ENCODE results near the gene SLAMF9. TPM values are rescaled to one million over a fixed set of nuclear protein-coding genes. Genes with fewer than 3 reads are reported as not detected.

Gene SLAMF9
- total RNA-seq, 1 experiment from 2014 or later = not detected

DNA sequence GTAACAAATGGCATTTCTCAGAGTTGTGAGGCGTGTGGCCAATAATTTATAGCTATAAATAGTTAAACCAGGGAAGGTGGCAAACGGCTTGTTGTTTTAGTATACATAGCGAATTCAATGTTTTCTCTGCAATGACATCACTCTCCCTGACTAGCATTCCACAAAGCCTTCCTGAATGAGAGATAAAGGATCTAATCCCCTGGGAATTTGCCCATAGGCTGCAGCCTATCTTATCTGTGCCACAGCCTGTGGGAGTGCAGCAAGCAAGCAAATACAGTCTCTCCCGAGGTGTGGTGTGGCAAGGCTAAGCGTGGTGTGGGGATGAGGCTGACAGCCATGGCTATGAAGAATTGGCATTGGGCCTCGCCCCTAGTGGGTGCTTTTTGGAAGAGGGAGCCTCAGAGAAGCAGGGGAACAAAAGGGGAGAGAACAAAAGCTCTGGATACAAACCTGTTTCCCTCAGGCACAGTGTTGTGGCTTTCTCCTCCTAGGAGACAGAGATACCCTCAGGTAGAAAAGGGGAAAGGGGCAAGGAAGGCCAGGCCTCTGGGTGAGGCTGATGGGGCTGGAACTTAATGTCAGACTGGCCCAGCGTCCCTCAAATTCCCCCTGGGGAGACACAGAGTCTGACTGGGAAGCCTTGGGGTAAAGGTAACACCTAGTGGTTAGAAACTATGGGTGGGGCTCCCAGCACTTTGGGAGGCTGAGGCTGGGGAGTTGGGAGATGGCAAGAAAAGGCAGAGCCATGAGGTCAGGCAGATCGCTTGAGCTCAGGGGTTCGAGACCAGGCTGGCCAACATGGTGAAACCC, 37.6 kb downstream of the SLAMF9 start:
- ChIA-PET RAD21 (ENCODE audit: low non-redundant PET in 1 of 2, low total read pairs in 2 of 2, uncharacterized antibody in 2 of 2, unreplicated experiment in 2 of 2) (no interaction called here), CTCF (interaction anchor here (0.9 to 3.3 kb wide), 2 partner anchors 91 to 117 kb away, joined by 3 to 13 read pairs; no protein-coding TSS in a partner anchor), POLR2A (interaction anchor here (1.8 to 2.2 kb wide), 2 partner anchors 9 to 16 kb away, joined by 7 to 8 read pairs; partner anchors contain the start of genes CFAP45 and TAGLN2)
- Histone ChIP-seq H3K9me3 (ENCODE audit: control insufficient read depth in 1 of 2, insufficient read depth in 1 of 2, low read depth in 1 of 2, low read length in 2 of 2) (no peaks in the 10 kb centered on the region), H3K4me2 (ENCODE audit: low read length) (no peak overlapping the region), H4K20me1 (ENCODE audit: insufficient read depth) (no peaks in the 10 kb centered on the region), H3K79me2 (ENCODE audit: insufficient read depth, low read length) (peaks cover 7% of the 10 kb centered on the region; the same call in 1 of the 2 replicates), H3K27ac (ENCODE audit: low read depth, low read length) (no peak overlapping the region), H3K4me1 (ENCODE audit: control insufficient read depth in 1 of 2, insufficient read depth in 2 of 2, low read length in 2 of 2) (peaks cover 21 to 45% of the 10 kb centered on the region in 2 experiments), H2AFZ (ENCODE audit: low read depth, low read length, poor library complexity, severe bottlenecking) (no peak overlapping the region), H3K9me2 (ENCODE audit: insufficient read depth) (no peaks in the 10 kb centered on the region), H3K27me3 (ENCODE audit: insufficient read depth, low read length) (no peaks in the 10 kb centered on the region), H3K9ac (ENCODE audit: low read length) (no peak overlapping the region), H3K36me3 (ENCODE audit: control insufficient read depth in 1 of 2, insufficient read depth in 2 of 2, low read length in 2 of 2) (peaks cover 7 to 14% of the 10 kb centered on the region in 2 experiments; a peak in 2 of 4 replicates), H3K4me3 (replicated peaks in 1 of 2; ENCODE audit: low read depth in 1 of 2, low read length in 2 of 2) (no peak overlapping the region)
- intact Hi-C loops (cut with micrococcal nuclease) = no loop called here
- no TSS peak for BruUV-seq (replicated peaks)
- TF ChIP-seq, protein P1, sequence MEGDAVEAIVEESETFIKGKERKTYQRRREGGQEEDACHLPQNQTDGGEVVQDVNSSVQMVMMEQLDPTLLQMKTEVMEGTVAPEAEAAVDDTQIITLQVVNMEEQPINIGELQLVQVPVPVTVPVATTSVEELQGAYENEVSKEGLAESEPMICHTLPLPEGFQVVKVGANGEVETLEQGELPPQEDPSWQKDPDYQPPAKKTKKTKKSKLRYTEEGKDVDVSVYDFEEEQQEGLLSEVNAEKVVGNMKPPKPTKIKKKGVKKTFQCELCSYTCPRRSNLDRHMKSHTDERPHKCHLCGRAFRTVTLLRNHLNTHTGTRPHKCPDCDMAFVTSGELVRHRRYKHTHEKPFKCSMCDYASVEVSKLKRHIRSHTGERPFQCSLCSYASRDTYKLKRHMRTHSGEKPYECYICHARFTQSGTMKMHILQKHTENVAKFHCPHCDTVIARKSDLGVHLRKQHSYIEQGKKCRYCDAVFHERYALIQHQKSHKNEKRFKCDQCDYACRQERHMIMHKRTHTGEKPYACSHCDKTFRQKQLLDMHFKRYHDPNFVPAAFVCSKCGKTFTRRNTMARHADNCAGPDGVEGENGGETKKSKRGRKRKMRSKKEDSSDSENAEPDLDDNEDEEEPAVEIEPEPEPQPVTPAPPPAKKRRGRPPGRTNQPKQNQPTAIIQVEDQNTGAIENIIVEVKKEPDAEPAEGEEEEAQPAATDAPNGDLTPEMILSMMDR (IDR thresholded peaks at IDR 0.05 in 2 of 3, conservative IDR thresholded peaks at IDR 0.05 in 1 of 3; ENCODE audit: borderline replicate concordance in 1 of 3, insufficient read depth in 1 of 3, low read depth in 2 of 3, low read length in 2 of 3) = no peak
- TF ChIP-seq SRF (IDR thresholded peaks at IDR 0.05; ENCODE audit: low read depth) (no peak), TCF7L2 (IDR thresholded peaks at IDR 0.05; ENCODE audit: borderline replicate concordance, extremely low read depth, insufficient read depth, insufficient read length) (no peak), CEBPB (IDR thresholded peaks at IDR 0.05; ENCODE audit: low read depth) (no peak), EGR1 (IDR thresholded peaks at IDR 0.05; ENCODE audit: low read depth) (no peak), POLR2AphosphoS5 (IDR thresholded peaks at IDR 0.05; ENCODE audit: low read depth, low read length) (no peak), EZH2phosphoT487 (IDR thresholded peaks at IDR 0.05; ENCODE audit: borderline replicate concordance) (no peak), YY1 (IDR thresholded peaks at IDR 0.05; ENCODE audit: extremely low read depth, insufficient replicate concordance, low read depth, low read length) (no peak), ELF1 (IDR thresholded peaks at IDR 0.05; ENCODE audit: borderline replicate concordance, low read depth) (no peak), POLR2A (IDR thresholded peaks at IDR 0.05; ENCODE audit: borderline replicate concordance, extremely low read depth, insufficient read depth, insufficient read length) (no peak), RAD21 (IDR thresholded peaks at IDR 0.05; ENCODE audit: low read depth) (no peak), EZH2 (IDR thresholded peaks at IDR 0.05) (no peak), JUND (IDR thresholded peaks at IDR 0.05) (no peak)
- TF ChIP-seq, protein P2, sequence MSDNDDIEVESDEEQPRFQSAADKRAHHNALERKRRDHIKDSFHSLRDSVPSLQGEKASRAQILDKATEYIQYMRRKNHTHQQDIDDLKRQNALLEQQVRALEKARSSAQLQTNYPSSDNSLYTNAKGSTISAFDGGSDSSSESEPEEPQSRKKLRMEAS (IDR thresholded peaks at IDR 0.05) = no peak
- TF ChIP-seq, protein P3, sequence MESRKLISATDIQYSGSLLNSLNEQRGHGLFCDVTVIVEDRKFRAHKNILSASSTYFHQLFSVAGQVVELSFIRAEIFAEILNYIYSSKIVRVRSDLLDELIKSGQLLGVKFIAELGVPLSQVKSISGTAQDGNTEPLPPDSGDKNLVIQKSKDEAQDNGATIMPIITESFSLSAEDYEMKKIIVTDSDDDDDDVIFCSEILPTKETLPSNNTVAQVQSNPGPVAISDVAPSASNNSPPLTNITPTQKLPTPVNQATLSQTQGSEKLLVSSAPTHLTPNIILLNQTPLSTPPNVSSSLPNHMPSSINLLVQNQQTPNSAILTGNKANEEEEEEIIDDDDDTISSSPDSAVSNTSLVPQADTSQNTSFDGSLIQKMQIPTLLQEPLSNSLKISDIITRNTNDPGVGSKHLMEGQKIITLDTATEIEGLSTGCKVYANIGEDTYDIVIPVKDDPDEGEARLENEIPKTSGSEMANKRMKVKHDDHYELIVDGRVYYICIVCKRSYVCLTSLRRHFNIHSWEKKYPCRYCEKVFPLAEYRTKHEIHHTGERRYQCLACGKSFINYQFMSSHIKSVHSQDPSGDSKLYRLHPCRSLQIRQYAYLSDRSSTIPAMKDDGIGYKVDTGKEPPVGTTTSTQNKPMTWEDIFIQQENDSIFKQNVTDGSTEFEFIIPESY (IDR thresholded peaks at IDR 0.05; ENCODE audit: extremely low read depth, insufficient replicate concordance, low read length) = no peak
- TF ChIP-seq, protein P4, sequence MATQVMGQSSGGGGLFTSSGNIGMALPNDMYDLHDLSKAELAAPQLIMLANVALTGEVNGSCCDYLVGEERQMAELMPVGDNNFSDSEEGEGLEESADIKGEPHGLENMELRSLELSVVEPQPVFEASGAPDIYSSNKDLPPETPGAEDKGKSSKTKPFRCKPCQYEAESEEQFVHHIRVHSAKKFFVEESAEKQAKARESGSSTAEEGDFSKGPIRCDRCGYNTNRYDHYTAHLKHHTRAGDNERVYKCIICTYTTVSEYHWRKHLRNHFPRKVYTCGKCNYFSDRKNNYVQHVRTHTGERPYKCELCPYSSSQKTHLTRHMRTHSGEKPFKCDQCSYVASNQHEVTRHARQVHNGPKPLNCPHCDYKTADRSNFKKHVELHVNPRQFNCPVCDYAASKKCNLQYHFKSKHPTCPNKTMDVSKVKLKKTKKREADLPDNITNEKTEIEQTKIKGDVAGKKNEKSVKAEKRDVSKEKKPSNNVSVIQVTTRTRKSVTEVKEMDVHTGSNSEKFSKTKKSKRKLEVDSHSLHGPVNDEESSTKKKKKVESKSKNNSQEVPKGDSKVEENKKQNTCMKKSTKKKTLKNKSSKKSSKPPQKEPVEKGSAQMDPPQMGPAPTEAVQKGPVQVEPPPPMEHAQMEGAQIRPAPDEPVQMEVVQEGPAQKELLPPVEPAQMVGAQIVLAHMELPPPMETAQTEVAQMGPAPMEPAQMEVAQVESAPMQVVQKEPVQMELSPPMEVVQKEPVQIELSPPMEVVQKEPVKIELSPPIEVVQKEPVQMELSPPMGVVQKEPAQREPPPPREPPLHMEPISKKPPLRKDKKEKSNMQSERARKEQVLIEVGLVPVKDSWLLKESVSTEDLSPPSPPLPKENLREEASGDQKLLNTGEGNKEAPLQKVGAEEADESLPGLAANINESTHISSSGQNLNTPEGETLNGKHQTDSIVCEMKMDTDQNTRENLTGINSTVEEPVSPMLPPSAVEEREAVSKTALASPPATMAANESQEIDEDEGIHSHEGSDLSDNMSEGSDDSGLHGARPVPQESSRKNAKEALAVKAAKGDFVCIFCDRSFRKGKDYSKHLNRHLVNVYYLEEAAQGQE (IDR thresholded peaks at IDR 0.05; ENCODE audit: low read depth) = no peak
- ATAC-seq (no peak), DNase-seq (ENCODE audit: low read depth, low spot score) (no peak)
